Measurements from ENCODE around the gene RABGAP1L. TPM values are rescaled to one million over a fixed set of nuclear protein-coding genes. Genes with fewer than 3 reads are reported as not detected.
A peak's percentile ranks its signal among the peaks of the same experiment; 100 is the strongest.

The RABGAP1L gene
- total RNA-seq, 1 experiment from 2014 or later = 76.9 TPM

DNA sequence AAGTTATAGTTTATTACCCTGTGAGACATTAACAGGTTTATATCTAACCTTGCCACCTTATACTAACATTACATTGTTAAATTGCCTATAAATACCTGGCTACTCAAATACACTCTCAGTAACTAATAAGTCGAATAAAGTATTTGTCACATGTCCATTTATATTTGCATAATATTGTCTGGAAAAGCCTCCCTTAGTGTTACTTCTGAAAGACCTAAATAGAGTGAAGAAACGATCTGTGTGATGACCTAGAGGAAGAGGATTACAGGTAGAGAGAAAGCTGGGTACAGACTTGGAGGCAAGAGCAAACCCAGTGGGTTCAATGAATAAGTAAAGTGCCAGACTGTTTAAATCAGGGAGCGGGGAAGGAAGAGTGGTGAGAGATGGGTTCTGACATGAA lies 837.7 kb downstream of the RABGAP1L start:
- no peaks in the 10 kb centered on the region for H3K9me3 Mint-ChIP-seq
- peaks cover 18% of the 10 kb centered on the region for H3K4me1 Mint-ChIP-seq
- ChIA-PET CTCF (interaction anchor here (2.7 kb wide), 1 partner anchor 11 kb away, joined by 15 read pairs; no protein-coding TSS in a partner anchor), POLR2A (no interaction called here)
- no peak for TF ChIP-seq TEAD4 (CRISPR knock-in tag; IDR thresholded peaks at IDR 0.05)
- TF ChIP-seq NR2C2 (CRISPR knock-in tag; IDR thresholded peaks at IDR 0.05) = no peak
- no peak for TF ChIP-seq E2F4 (CRISPR knock-in tag; IDR thresholded peaks at IDR 0.05; ENCODE audit: borderline replicate concordance, low read depth)
- no peak for TF ChIP-seq ZNF423 (CRISPR knock-in tag; IDR thresholded peaks at IDR 0.05)
- no peak for ATAC-seq
- no peak for DNase-seq (ENCODE audit: low spot score)
- no peak overlapping the region for H3K4me3 Mint-ChIP-seq
- no peaks in the 10 kb centered on the region for H3K27me3 Mint-ChIP-seq (ENCODE audit: low read depth)
- H3K36me3 Mint-ChIP-seq = peaks cover 4% of the 10 kb centered on the region; the same call in 1 of the 2 replicates
- peak overlapping the region; percentile 46 for H3K27ac Mint-ChIP-seq

DNA sequence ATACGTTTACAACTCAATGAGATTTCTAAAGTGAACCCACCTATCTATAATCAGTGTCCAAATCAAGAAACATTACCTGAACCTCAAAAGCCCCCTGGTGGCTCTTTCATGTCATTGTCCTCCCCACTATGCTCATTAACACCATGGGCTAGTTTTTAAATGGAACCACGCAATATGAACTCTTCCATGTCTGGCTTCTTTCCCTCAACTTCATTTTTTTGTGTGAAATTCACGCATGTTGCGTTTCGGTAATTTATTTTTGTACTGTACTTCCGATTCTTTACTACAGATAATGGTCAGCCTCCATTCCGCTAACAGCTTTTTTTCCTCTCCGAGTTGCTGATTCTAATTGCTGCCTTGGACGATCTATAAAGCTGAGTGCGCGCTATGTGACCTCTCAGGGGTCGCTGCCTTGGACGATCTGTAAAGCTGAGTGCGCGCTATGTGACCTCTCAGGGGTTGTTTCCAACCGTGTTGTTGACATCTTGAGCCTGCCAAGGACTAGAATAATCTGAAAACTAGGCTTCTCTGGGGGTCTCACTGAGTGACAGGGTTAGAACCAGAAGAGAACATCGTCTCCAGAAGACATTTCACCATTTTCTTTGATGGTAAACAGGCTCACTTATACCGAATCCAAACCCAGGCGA lies 839.4 kb downstream of the RABGAP1L start:
- CTCF ChIA-PET = interaction anchor here (0.7 to 3.2 kb wide), 13 partner anchors 12 to 736 kb away, joined by 3 to 15 read pairs (median 6); partner anchors contain the start of gene MRPS14

More for the DNA sequence above, 839.4 kb downstream of the RABGAP1L start:
- H3K27me3 Mint-ChIP-seq (ENCODE audit: low read depth) = no peaks in the 10 kb centered on the region
- H3K4me1 Mint-ChIP-seq = peaks cover 31% of the 10 kb centered on the region
- H3K4me3 Mint-ChIP-seq = no peak overlapping the region
- no peaks in the 10 kb centered on the region for H3K9me3 Mint-ChIP-seq
- peak; percentile 0 for ATAC-seq
- no peak for DNase-seq (ENCODE audit: low spot score)
- H3K27ac Mint-ChIP-seq = no peak overlapping the region
- 0 out of 2 replicates have a peak, but pooled peaks have one; percentile 7 for TF ChIP-seq ZMAT4 (CRISPR knock-in tag; IDR thresholded peaks at IDR 0.05)
- TF ChIP-seq ZNF425 (CRISPR knock-in tag; conservative IDR thresholded peaks at IDR 0.05) = 0 out of 2 replicates have a peak, but pooled peaks have one; percentile 29
- TF ChIP-seq ZNF281 (CRISPR knock-in tag; IDR thresholded peaks at IDR 0.05) = no peak
- TF ChIP-seq ZNF263 (CRISPR knock-in tag; IDR thresholded peaks at IDR 0.05; ENCODE audit: low read depth) = no peak
- TF ChIP-seq EMX1 (CRISPR knock-in tag; IDR thresholded peaks at IDR 0.05) = no peak
- 0 out of 2 replicates have a peak, but pooled peaks have one; percentile 64 for TF ChIP-seq ZNF532 (CRISPR knock-in tag; IDR thresholded peaks at IDR 0.05; ENCODE audit: borderline replicate concordance)
- TF ChIP-seq NR2C2 (CRISPR knock-in tag; IDR thresholded peaks at IDR 0.05) = no peak
- TF ChIP-seq TEAD1 (CRISPR knock-in tag; IDR thresholded peaks at IDR 0.05) = peak; percentile 42; the same call in 1 of the 2 replicates
- peak; percentile 60 for TF ChIP-seq CTCF (IDR thresholded peaks at IDR 0.05)
- no peak for TF ChIP-seq OVOL2 (CRISPR knock-in tag; IDR thresholded peaks at IDR 0.05; ENCODE audit: borderline replicate concordance)
- POLR2A ChIA-PET = interaction anchor here (0.6 to 3.8 kb wide), 9 partner anchors 12 to 976 kb away, joined by 3 to 27 read pairs (median 4); partner anchors contain the start of genes MRPS14 and RC3H1
- H3K36me3 Mint-ChIP-seq = peaks cover 7% of the 10 kb centered on the region; the same call in 1 of the 2 replicates
